H1 (cell line): ENCODE results near the gene SIMC1. TPM values are rescaled to one million over a fixed set of nuclear protein-coding genes. Genes with fewer than 3 reads are reported as not detected.

Experiments
- CEBPB ChIP-seq: IDR thresholded peaks from 2 replicates; pipeline ENCODE4 v1.6.1; 2012; ENCODE audit warnings: low read depth, low read length
- EP300 ChIP-seq, 2 experiments: IDR thresholded peaks; 1 replicate in 1 of 2; 2 replicates in 1 of 2; pipeline ENCODE4 v1.6.1; 2011 to 2012; ENCODE audit warnings: low read depth in 2 of 2, low read length in 2 of 2, mild to moderate bottlenecking in 2 of 2, borderline replicate concordance in 1 of 2, inconsistent platforms in 1 of 2, moderate library complexity in 1 of 2
- JUN ChIP-seq: IDR thresholded peaks from 2 replicates; pipeline ENCODE4 v1.6.1; 2011; ENCODE audit warnings: low read depth, mild to moderate bottlenecking, improper control_type of control experiment, low read length
- KDM1A ChIP-seq: fragments of 200-600, 300-600 bp; sonication (generic); IDR thresholded peaks from 2 replicates; pipeline ENCODE4 v1.7.1; 2016; ENCODE audit warnings: mild to moderate bottlenecking, low read length, borderline replicate concordance
- KDM5A ChIP-seq: fragments of 200-600 bp; IDR thresholded peaks from 2 replicates; pipeline ENCODE4 v1.7.1; 2012; ENCODE audit warnings: mild to moderate bottlenecking, low read length, inconsistent platforms, mixed read lengths
- NANOG ChIP-seq: IDR thresholded peaks from 2 replicates; pipeline ENCODE4 v1.6.1; 2011; ENCODE audit warnings: low read length, low read depth, mild to moderate bottlenecking, inconsistent platforms; ENCODE audit not compliant: insufficient read depth, poor library complexity, severe bottlenecking
- NRF1 ChIP-seq: IDR thresholded peaks from 2 replicates; pipeline ENCODE4 v1.6.1; 2011; ENCODE audit warnings: mild to moderate bottlenecking, low read depth, low read length, improper control_type of control experiment
- POU5F1 ChIP-seq: IDR thresholded peaks from 2 replicates; pipeline ENCODE4 v1.6.1; 2011; ENCODE audit warnings: low read depth, mild to moderate bottlenecking, low read length, moderate library complexity
- RBBP5 ChIP-seq: IDR thresholded peaks from 2 replicates; pipeline ENCODE4 v1.7.1; 2012; ENCODE audit warnings: low read depth, mild to moderate bottlenecking, inconsistent platforms, low read length, moderate library complexity, borderline replicate concordance
- SAP30 ChIP-seq: fragments of 300-600 bp; sonication (generic); IDR thresholded peaks from 2 replicates; pipeline ENCODE4 v1.7.1; 2012; ENCODE audit warnings: low read length, moderate library complexity, mild to moderate bottlenecking, inconsistent platforms; ENCODE audit not compliant: insufficient read depth, insufficient replicate concordance
- SP4 ChIP-seq: IDR thresholded peaks from 2 replicates; pipeline ENCODE4 v1.6.1; 2012; ENCODE audit warnings: low read length, inconsistent platforms
- polyA plus RNA-seq, 7 experiments: library from polyadenylated mRNA; depleted of rRNA in 3 of 7; stranded (reverse) in 5 of 7; unstranded in 2 of 7; fragments of >200 nt in 5 of 7; fragments of 200-250 nt in 2 of 7; gene quantifications; 1 replicate in 5 of 7; 2 replicates in 1 of 7; 4 replicates in 1 of 7; pipeline versions ENCODE4 v1.2.1 to v1.2.3, GENCODE V29; 2011 to 2013; ENCODE audit warnings: missing spikeins in 2 of 7, mixed read lengths in 2 of 7
- total RNA-seq: library from RNA; stranded (reverse); fragmentation: NEBNext Ultra II Directional; extraction: Animal tissue kit (Norgen Biotek cat#: 25700); gene quantifications from 2 replicates; pipeline ENCODE4 v1.2.1, GENCODE V29; 2021
- TF ChIP-seq, protein P1 (sequence below): fragments of 300-600 bp; sonication (generic); IDR thresholded peaks from 2 replicates; pipeline ENCODE4 v1.7.1; 2012; ENCODE audit warnings: low read length, moderate library complexity, mild to moderate bottlenecking, inconsistent platforms; ENCODE audit not compliant: insufficient replicate concordance

The SIMC1 gene
- total and polyA plus RNA-seq, 2 of the 8 experiments (the other 6 are each of a cell fraction or from before 2014, with no cell fraction given) = 12.3 to 21.2 TPM

DNA sequence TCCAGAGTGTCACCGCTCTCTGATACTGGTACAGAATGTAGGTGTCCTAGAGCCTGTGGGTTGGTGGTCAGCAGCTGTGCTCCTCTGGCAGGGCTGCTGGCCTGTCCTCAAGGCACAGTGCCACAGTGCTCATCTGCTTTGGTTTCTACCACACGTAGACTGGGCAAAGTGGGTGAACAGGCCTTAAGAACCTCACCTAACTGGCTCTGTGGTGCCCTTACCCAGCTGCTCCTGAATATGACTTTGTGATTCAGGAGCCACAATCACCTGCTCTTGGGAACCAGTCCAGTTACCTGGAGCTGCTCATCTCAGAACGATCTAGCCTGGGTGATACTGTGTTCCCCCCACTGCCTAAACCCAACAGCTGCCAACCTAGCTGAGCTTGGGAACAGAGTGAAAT is 143.8 kb downstream of the SIMC1 start (continued):
- TF ChIP-seq, protein P1, sequence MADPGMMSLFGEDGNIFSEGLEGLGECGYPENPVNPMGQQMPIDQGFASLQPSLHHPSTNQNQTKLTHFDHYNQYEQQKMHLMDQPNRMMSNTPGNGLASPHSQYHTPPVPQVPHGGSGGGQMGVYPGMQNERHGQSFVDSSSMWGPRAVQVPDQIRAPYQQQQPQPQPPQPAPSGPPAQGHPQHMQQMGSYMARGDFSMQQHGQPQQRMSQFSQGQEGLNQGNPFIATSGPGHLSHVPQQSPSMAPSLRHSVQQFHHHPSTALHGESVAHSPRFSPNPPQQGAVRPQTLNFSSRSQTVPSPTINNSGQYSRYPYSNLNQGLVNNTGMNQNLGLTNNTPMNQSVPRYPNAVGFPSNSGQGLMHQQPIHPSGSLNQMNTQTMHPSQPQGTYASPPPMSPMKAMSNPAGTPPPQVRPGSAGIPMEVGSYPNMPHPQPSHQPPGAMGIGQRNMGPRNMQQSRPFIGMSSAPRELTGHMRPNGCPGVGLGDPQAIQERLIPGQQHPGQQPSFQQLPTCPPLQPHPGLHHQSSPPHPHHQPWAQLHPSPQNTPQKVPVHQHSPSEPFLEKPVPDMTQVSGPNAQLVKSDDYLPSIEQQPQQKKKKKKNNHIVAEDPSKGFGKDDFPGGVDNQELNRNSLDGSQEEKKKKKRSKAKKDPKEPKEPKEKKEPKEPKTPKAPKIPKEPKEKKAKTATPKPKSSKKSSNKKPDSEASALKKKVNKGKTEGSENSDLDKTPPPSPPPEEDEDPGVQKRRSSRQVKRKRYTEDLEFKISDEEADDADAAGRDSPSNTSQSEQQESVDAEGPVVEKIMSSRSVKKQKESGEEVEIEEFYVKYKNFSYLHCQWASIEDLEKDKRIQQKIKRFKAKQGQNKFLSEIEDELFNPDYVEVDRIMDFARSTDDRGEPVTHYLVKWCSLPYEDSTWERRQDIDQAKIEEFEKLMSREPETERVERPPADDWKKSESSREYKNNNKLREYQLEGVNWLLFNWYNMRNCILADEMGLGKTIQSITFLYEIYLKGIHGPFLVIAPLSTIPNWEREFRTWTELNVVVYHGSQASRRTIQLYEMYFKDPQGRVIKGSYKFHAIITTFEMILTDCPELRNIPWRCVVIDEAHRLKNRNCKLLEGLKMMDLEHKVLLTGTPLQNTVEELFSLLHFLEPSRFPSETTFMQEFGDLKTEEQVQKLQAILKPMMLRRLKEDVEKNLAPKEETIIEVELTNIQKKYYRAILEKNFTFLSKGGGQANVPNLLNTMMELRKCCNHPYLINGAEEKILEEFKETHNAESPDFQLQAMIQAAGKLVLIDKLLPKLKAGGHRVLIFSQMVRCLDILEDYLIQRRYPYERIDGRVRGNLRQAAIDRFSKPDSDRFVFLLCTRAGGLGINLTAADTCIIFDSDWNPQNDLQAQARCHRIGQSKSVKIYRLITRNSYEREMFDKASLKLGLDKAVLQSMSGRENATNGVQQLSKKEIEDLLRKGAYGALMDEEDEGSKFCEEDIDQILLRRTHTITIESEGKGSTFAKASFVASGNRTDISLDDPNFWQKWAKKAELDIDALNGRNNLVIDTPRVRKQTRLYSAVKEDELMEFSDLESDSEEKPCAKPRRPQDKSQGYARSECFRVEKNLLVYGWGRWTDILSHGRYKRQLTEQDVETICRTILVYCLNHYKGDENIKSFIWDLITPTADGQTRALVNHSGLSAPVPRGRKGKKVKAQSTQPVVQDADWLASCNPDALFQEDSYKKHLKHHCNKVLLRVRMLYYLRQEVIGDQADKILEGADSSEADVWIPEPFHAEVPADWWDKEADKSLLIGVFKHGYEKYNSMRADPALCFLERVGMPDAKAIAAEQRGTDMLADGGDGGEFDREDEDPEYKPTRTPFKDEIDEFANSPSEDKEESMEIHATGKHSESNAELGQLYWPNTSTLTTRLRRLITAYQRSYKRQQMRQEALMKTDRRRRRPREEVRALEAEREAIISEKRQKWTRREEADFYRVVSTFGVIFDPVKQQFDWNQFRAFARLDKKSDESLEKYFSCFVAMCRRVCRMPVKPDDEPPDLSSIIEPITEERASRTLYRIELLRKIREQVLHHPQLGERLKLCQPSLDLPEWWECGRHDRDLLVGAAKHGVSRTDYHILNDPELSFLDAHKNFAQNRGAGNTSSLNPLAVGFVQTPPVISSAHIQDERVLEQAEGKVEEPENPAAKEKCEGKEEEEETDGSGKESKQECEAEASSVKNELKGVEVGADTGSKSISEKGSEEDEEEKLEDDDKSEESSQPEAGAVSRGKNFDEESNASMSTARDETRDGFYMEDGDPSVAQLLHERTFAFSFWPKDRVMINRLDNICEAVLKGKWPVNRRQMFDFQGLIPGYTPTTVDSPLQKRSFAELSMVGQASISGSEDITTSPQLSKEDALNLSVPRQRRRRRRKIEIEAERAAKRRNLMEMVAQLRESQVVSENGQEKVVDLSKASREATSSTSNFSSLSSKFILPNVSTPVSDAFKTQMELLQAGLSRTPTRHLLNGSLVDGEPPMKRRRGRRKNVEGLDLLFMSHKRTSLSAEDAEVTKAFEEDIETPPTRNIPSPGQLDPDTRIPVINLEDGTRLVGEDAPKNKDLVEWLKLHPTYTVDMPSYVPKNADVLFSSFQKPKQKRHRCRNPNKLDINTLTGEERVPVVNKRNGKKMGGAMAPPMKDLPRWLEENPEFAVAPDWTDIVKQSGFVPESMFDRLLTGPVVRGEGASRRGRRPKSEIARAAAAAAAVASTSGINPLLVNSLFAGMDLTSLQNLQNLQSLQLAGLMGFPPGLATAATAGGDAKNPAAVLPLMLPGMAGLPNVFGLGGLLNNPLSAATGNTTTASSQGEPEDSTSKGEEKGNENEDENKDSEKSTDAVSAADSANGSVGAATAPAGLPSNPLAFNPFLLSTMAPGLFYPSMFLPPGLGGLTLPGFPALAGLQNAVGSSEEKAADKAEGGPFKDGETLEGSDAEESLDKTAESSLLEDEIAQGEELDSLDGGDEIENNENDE = no peak
- TF ChIP-seq POU5F1 = no peak
- TF ChIP-seq KDM5A = no peak
- no peak for TF ChIP-seq EP300 (IDR thresholded peaks at IDR 0.05; ENCODE audit: borderline replicate concordance in 1 of 2, low read depth in 2 of 2, low read length in 2 of 2)
- no peak for TF ChIP-seq CEBPB
- no peak for TF ChIP-seq RBBP5
- TF ChIP-seq NRF1 = no peak
- TF ChIP-seq JUN = no peak
- TF ChIP-seq SAP30 = no peak
- TF ChIP-seq SP4 = no peak
- TF ChIP-seq NANOG = no peak
- TF ChIP-seq KDM1A = no peak
